HCT116 (cell line): ENCODE measurements around the gene CDK5RAP2. TPM values are rescaled to one million over a fixed set of nuclear protein-coding genes. Genes with fewer than 3 reads are reported as not detected.

ENCODE experiments used
- ATAC-seq: fragments of 200-7000 bp; cut with Tn5 transposase; 2 replicates; pipeline ENCODE4 v1.9.1; 2020; ENCODE audit warnings: mild to moderate bottlenecking, moderate library complexity
- BruUV-seq: library from RNA; stranded (reverse); fragments of 400-500 nt; replicated peaks from 2 replicates; lab custom pipeline; 2021; lab: Mats Ljungman, UMichigan
- CTCF ChIA-PET: fragments of 300-600 bp; sonication (Branson Sonifier 250); formaldehyde crosslinking; loops from one replicate; lab custom pipeline; 2021; ENCODE audit warnings: antibody characterized with exemption; lab: Charles Lee
- POLR2A ChIA-PET: fragments of 300-600, 350-600 bp; sonication (Branson Sonifier 250); formaldehyde crosslinking; loops from one replicate; lab custom pipeline; 2021; ENCODE audit warnings: antibody characterized with exemption; lab: Charles Lee
- RAD21 ChIA-PET, 2 experiments: fragments of 300-600 bp; sonication (Branson Sonifier 250); formaldehyde crosslinking; loops; one replicate each; lab custom pipeline; 2023; ENCODE audit warnings: low total read pairs in 2 of 2; ENCODE audit not compliant: uncharacterized antibody in 2 of 2, unreplicated experiment in 2 of 2, low non-redundant PET in 1 of 2; lab: Charles Lee
- DNase-seq: peaks from one replicate; pipeline ENCODE4 v3.0.0-alpha.2; 2010; ENCODE audit warnings: low read depth, low spot score
- H2AFZ ChIP-seq: fragments of 200-600 bp; shearing (Covaris generic), sonication (generic); 2 replicates; pipeline ENCODE4 v1.6.1; 2017; ENCODE audit warnings: low read depth, mixed run types, mixed read lengths, antibody characterized with exemption, low read length; ENCODE audit not compliant: poor library complexity, severe bottlenecking
- H3K27ac ChIP-seq: 2 replicates; pipeline ENCODE4 v1.5.1; 2012; ENCODE audit warnings: low read depth, low read length
- H3K27me3 ChIP-seq: fragments of 200-600 bp; sonication (generic); 2 replicates; pipeline ENCODE4 v1.6.1; 2016; ENCODE audit warnings: mixed run types, low read length, mixed read lengths; ENCODE audit not compliant: insufficient read depth
- H3K36me3 ChIP-seq, 2 experiments: fragments of 200-500 bp in 1 of 2; fragments of 200-600 bp in 1 of 2; sonication (Bioruptor generic) in 1 of 2; sonication (generic) in 1 of 2; 2 replicates each; pipeline versions ENCODE4 v1.5.1 to v1.6.1; 2014 to 2016; ENCODE audit warnings: low read length in 2 of 2, inconsistent platforms in 1 of 2, mixed read lengths in 1 of 2, mixed run types in 1 of 2; ENCODE audit not compliant: insufficient read depth in 2 of 2, control insufficient read depth in 1 of 2
- H3K4me1 ChIP-seq, 2 experiments: fragments of 200-600 bp in 1 of 2; sonication (generic) in 1 of 2; 2 replicates each; pipeline versions ENCODE4 v1.5.1 to v1.6.1; 2012 to 2017; ENCODE audit warnings: low read length in 2 of 2, inconsistent platforms in 1 of 2, mild to moderate bottlenecking in 1 of 2, mixed read lengths in 1 of 2, mixed run types in 1 of 2, moderate library complexity in 1 of 2; ENCODE audit not compliant: insufficient read depth in 2 of 2, control insufficient read depth in 1 of 2
- H3K4me2 ChIP-seq: fragments of 200-600 bp; sonication (generic); 2 replicates; pipeline ENCODE4 v1.6.1; 2017; ENCODE audit warnings: mixed run types, low read length, mixed read lengths
- H3K4me3 ChIP-seq, 2 experiments: fragments of 200-600 bp in 1 of 2; sonication (generic) in 1 of 2; replicated peaks in 1 of 2; 2 replicates each; pipeline ENCODE4 v1.5.1; 2011 to 2016; ENCODE audit warnings: low read length in 2 of 2, control low read depth in 1 of 2, low read depth in 1 of 2, mild to moderate bottlenecking in 1 of 2, mixed read lengths in 1 of 2, mixed run types in 1 of 2
- H3K79me2 ChIP-seq: fragments of 200-600 bp; sonication (generic); 2 replicates; pipeline ENCODE4 v1.6.1; 2017; ENCODE audit warnings: mild to moderate bottlenecking, mixed run types, low read length, moderate library complexity, mixed read lengths; ENCODE audit not compliant: insufficient read depth
- H3K9ac ChIP-seq: fragments of 200-600 bp; sonication (generic); 2 replicates; pipeline ENCODE4 v1.6.1; 2016; ENCODE audit warnings: low read length, mixed read lengths
- H3K9me2 ChIP-seq: fragments of 200-600 bp; sonication (generic), shearing (Covaris generic); 2 replicates; pipeline ENCODE4 v1.6.1; 2017; ENCODE audit warnings: mixed run types, mild to moderate bottlenecking, moderate library complexity; ENCODE audit not compliant: insufficient read depth
- H3K9me3 ChIP-seq, 2 experiments: fragments of 200-500 bp in 1 of 2; fragments of 200-600 bp in 1 of 2; sonication (Bioruptor generic) in 1 of 2; sonication (generic) in 1 of 2; 2 replicates each; pipeline ENCODE4 v1.6.1; 2014 to 2017; ENCODE audit warnings: low read length in 2 of 2, mixed read lengths in 2 of 2, inconsistent platforms in 1 of 2, low read depth in 1 of 2, mild to moderate bottlenecking in 1 of 2, mixed run types in 1 of 2, moderate library complexity in 1 of 2; ENCODE audit not compliant: control insufficient read depth in 1 of 2, insufficient read depth in 1 of 2
- H4K20me1 ChIP-seq: fragments of 200-600 bp; sonication (generic), shearing (Covaris generic); 2 replicates; pipeline ENCODE4 v1.6.1; 2017; ENCODE audit warnings: mixed run types, mild to moderate bottlenecking, moderate library complexity; ENCODE audit not compliant: insufficient read depth
- CBX3 ChIP-seq: IDR thresholded peaks from 2 replicates; pipeline ENCODE4 v1.6.1; 2012; ENCODE audit warnings: low read depth
- EGR1 ChIP-seq: IDR thresholded peaks from 2 replicates; pipeline ENCODE4 v1.6.1; 2012; ENCODE audit warnings: low read depth
- ELF1 ChIP-seq: IDR thresholded peaks from 2 replicates; pipeline ENCODE4 v1.6.1; 2012; ENCODE audit warnings: low read depth, borderline replicate concordance
- EZH2 ChIP-seq: fragments of 200-600 bp; sonication (generic); IDR thresholded peaks from 2 replicates; pipeline ENCODE4 v1.6.1; 2017; ENCODE audit warnings: antibody characterized with exemption, mixed run types
- EZH2phosphoT487 ChIP-seq: fragments of 200-600 bp; IDR thresholded peaks from 2 replicates; pipeline ENCODE4 v1.6.1; 2018; ENCODE audit warnings: antibody characterized with exemption, borderline replicate concordance
- POLR2A ChIP-seq: IDR thresholded peaks from 2 replicates; pipeline ENCODE4 v1.7.0; 2011; ENCODE audit warnings: borderline replicate concordance; ENCODE audit not compliant: insufficient read depth, insufficient read length; ENCODE audit errors: extremely low read depth
- POLR2AphosphoS5 ChIP-seq: IDR thresholded peaks from 2 replicates; pipeline ENCODE4 v1.6.1; 2011; ENCODE audit warnings: mild to moderate bottlenecking, low read depth, low read length, moderate library complexity
- RAD21 ChIP-seq: IDR thresholded peaks from 2 replicates; pipeline ENCODE4 v1.6.1; 2012; ENCODE audit warnings: low read depth, mild to moderate bottlenecking
- SIN3A ChIP-seq: IDR thresholded peaks from 2 replicates; pipeline ENCODE4 v1.6.1; 2012; ENCODE audit warnings: low read depth
- YY1 ChIP-seq: IDR thresholded peaks from 2 replicates; pipeline ENCODE4 v1.6.1; 2011; ENCODE audit warnings: low read length, low read depth, moderate library complexity, mild to moderate bottlenecking; ENCODE audit not compliant: insufficient replicate concordance; ENCODE audit errors: extremely low read depth
- ZFX ChIP-seq: fragments of 450-650 bp; IDR thresholded peaks from 2 replicates; pipeline ENCODE4 v1.6.1; 2017
- ZNF274 ChIP-seq: fragments of 200-500 bp; sonication (Bioruptor generic); IDR thresholded peaks from 2 replicates; pipeline ENCODE4 v1.6.1; 2014; ENCODE audit warnings: mild to moderate bottlenecking, low read depth, low read length, inconsistent platforms
- intact Hi-C: fragments of 100-400 bp; cut with micrococcal nuclease; formaldehyde crosslinking; loops from 2 replicates; pipeline ENCODE4 v1.10.0; 2022
- total RNA-seq: library from RNA; stranded (reverse); gene quantifications from one replicate; pipeline ENCODE4 v1.2.1, GENCODE V29; 2021; ENCODE audit not compliant: unreplicated experiment
- TF ChIP-seq, protein P1 (sequence below): IDR thresholded peaks from 2 replicates; pipeline ENCODE4 v1.6.1; 2011; ENCODE audit warnings: mild to moderate bottlenecking, low read length, moderate library complexity; ENCODE audit not compliant: insufficient replicate concordance; ENCODE audit errors: extremely low read depth
- TF ChIP-seq, protein P2 (sequence below): IDR thresholded peaks from 2 replicates; pipeline ENCODE4 v1.6.1; 2012; ENCODE audit warnings: low read depth
- TF ChIP-seq, protein P3 (sequence below), 3 experiments: fragments of 200-600 bp in 1 of 3; sonication (generic) in 1 of 3; IDR thresholded peaks in 2 of 3; conservative IDR thresholded peaks in 1 of 3; 2 replicates each; pipeline ENCODE4 v1.5.1; 2012 to 2017; ENCODE audit warnings: low read depth in 2 of 3, low read length in 2 of 3, antibody characterized with exemption in 1 of 3, borderline replicate concordance in 1 of 3, control low read depth in 1 of 3, mild to moderate bottlenecking in 1 of 3, mixed read lengths in 1 of 3, mixed run types in 1 of 3, moderate library complexity in 1 of 3; ENCODE audit not compliant: insufficient read depth in 1 of 3

Gene CDK5RAP2
- total RNA-seq, 1 experiment from 2014 or later, result 56.2 TPM

DNA sequence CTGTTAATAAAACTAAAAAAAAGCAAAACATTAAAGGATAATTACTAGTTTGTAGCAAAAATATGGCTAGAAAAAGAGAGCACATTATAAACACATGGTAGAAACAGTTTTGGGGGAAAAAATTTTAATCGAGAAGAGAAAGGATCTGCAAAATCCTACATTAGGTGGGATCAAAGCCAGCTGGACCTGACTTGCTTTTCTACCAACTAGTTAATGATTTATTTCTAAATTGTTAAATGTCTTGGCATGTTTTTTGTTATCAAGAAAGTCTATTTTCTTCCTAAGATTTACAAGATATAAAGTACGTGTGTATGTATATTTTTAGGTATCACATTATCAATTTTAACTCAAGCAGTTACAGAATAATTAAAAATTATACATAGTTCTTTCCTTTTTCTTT, 47.1 kb upstream of the CDK5RAP2 start:
- Histone ChIP-seq H3K79me2 (no peaks in the 10 kb centered on the region), H2AFZ (no peak overlapping the region), H3K4me2 (no peak overlapping the region), H3K9ac (no peak overlapping the region), H3K4me3 (no peak overlapping the region), H3K4me1 (peaks cover 0 to 17% of the 10 kb centered on the region in 2 experiments; a peak in 2 of 4 replicates), H3K27ac (no peak overlapping the region), H4K20me1 (no peaks in the 10 kb centered on the region), H3K9me3 (no peaks in the 10 kb centered on the region), H3K36me3 (no peaks in the 10 kb centered on the region), H3K27me3 (no peaks in the 10 kb centered on the region), H3K9me2 (no peaks in the 10 kb centered on the region)
- ChIA-PET POLR2A (interaction anchor here (0.6 kb wide), 1 partner anchor 15 kb away, joined by 3 read pairs; no protein-coding TSS in a partner anchor), CTCF (no interaction called here), RAD21 (no interaction called here)
- DNase-seq (no peak), ATAC-seq (no peak)
- no TSS peak for BruUV-seq
- TF ChIP-seq POLR2A, result no peak
- TF ChIP-seq, protein P1, sequence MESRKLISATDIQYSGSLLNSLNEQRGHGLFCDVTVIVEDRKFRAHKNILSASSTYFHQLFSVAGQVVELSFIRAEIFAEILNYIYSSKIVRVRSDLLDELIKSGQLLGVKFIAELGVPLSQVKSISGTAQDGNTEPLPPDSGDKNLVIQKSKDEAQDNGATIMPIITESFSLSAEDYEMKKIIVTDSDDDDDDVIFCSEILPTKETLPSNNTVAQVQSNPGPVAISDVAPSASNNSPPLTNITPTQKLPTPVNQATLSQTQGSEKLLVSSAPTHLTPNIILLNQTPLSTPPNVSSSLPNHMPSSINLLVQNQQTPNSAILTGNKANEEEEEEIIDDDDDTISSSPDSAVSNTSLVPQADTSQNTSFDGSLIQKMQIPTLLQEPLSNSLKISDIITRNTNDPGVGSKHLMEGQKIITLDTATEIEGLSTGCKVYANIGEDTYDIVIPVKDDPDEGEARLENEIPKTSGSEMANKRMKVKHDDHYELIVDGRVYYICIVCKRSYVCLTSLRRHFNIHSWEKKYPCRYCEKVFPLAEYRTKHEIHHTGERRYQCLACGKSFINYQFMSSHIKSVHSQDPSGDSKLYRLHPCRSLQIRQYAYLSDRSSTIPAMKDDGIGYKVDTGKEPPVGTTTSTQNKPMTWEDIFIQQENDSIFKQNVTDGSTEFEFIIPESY, result no peak
- TF ChIP-seq EGR1, result no peak
- TF ChIP-seq YY1, result no peak
- no peak for TF ChIP-seq RAD21
- no peak for TF ChIP-seq EZH2phosphoT487
- TF ChIP-seq CBX3, result no peak
- TF ChIP-seq, protein P2, sequence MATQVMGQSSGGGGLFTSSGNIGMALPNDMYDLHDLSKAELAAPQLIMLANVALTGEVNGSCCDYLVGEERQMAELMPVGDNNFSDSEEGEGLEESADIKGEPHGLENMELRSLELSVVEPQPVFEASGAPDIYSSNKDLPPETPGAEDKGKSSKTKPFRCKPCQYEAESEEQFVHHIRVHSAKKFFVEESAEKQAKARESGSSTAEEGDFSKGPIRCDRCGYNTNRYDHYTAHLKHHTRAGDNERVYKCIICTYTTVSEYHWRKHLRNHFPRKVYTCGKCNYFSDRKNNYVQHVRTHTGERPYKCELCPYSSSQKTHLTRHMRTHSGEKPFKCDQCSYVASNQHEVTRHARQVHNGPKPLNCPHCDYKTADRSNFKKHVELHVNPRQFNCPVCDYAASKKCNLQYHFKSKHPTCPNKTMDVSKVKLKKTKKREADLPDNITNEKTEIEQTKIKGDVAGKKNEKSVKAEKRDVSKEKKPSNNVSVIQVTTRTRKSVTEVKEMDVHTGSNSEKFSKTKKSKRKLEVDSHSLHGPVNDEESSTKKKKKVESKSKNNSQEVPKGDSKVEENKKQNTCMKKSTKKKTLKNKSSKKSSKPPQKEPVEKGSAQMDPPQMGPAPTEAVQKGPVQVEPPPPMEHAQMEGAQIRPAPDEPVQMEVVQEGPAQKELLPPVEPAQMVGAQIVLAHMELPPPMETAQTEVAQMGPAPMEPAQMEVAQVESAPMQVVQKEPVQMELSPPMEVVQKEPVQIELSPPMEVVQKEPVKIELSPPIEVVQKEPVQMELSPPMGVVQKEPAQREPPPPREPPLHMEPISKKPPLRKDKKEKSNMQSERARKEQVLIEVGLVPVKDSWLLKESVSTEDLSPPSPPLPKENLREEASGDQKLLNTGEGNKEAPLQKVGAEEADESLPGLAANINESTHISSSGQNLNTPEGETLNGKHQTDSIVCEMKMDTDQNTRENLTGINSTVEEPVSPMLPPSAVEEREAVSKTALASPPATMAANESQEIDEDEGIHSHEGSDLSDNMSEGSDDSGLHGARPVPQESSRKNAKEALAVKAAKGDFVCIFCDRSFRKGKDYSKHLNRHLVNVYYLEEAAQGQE, result no peak
- TF ChIP-seq POLR2AphosphoS5, result no peak
- TF ChIP-seq ZNF274, result no peak
- no peak for TF ChIP-seq ELF1
- TF ChIP-seq SIN3A, result no peak
- TF ChIP-seq, protein P3, sequence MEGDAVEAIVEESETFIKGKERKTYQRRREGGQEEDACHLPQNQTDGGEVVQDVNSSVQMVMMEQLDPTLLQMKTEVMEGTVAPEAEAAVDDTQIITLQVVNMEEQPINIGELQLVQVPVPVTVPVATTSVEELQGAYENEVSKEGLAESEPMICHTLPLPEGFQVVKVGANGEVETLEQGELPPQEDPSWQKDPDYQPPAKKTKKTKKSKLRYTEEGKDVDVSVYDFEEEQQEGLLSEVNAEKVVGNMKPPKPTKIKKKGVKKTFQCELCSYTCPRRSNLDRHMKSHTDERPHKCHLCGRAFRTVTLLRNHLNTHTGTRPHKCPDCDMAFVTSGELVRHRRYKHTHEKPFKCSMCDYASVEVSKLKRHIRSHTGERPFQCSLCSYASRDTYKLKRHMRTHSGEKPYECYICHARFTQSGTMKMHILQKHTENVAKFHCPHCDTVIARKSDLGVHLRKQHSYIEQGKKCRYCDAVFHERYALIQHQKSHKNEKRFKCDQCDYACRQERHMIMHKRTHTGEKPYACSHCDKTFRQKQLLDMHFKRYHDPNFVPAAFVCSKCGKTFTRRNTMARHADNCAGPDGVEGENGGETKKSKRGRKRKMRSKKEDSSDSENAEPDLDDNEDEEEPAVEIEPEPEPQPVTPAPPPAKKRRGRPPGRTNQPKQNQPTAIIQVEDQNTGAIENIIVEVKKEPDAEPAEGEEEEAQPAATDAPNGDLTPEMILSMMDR (IDR thresholded peaks at IDR 0.05 in 2 of 3, conservative IDR thresholded peaks at IDR 0.05 in 1 of 3; ENCODE audit: borderline replicate concordance in 1 of 3, insufficient read depth in 1 of 3, low read depth in 2 of 3, low read length in 2 of 3), result no peak
- TF ChIP-seq EZH2, result no peak
- TF ChIP-seq ZFX, result no peak
- intact Hi-C loops, result loop anchor here (10.0 kb wide), 1 partner anchor 428 kb away; the partner anchor contains the start of gene C5
